ENCODE results near the gene HTR5A.

- TF ChIP-seq CTCF (IDR thresholded peaks at IDR 0.05) (no peak), POLR2A (IDR thresholded peaks at IDR 0.05) (no peak)
These were observed 66.6 kb downstream of the HTR5A start for GRCh38 chr7:155136619-155137243.
